HepG2 (cell line): ENCODE measurements around the gene MED19. TPM values are rescaled to one million over a fixed set of nuclear protein-coding genes. Genes with fewer than 3 reads are reported as not detected.

Experiments
- AKNA ChIP-seq: sonication (generic); formaldehyde crosslinking; IDR thresholded peaks from 2 replicates; pipeline ENCODE4 v1.4.0; 2020; ENCODE audit warnings: missing genetic modification reagents, borderline replicate concordance
- ARID3A ChIP-seq: IDR thresholded peaks from 2 replicates; pipeline ENCODE4 v1.6.1; 2012; ENCODE audit warnings: low read depth, low read length, improper control_type of control experiment
- CERS6 ChIP-seq: sonication (generic); formaldehyde crosslinking; IDR thresholded peaks from 2 replicates; pipeline ENCODE4 v1.5.0; 2020; ENCODE audit warnings: missing genetic modification reagents
- ETV5 ChIP-seq: IDR thresholded peaks from 2 replicates; pipeline ENCODE4 v1.6.1; 2018; ENCODE audit warnings: missing biosample characterization, missing genetic modification reagents, inconsistent platforms, borderline replicate concordance
- FLYWCH1 ChIP-seq: sonication (generic); formaldehyde crosslinking; IDR thresholded peaks from 2 replicates; pipeline ENCODE4 v1.8.1; 2023; ENCODE audit warnings: mild to moderate bottlenecking, missing genetic modification reagents
- FOXC1 ChIP-seq: sonication (generic); formaldehyde crosslinking; IDR thresholded peaks from 2 replicates; pipeline ENCODE4 v1.8.0; 2022; ENCODE audit warnings: mild to moderate bottlenecking, missing genetic modification reagents, borderline replicate concordance
- FOXJ3 ChIP-seq: sonication (generic); formaldehyde crosslinking; IDR thresholded peaks from 2 replicates; pipeline ENCODE4 v1.4.0; 2020; ENCODE audit warnings: missing genetic modification reagents, mild to moderate bottlenecking, borderline replicate concordance
- HOXA5 ChIP-seq: sonication (generic); formaldehyde crosslinking; IDR thresholded peaks from 2 replicates; pipeline ENCODE4 v1.4.0; 2020; ENCODE audit warnings: missing genetic modification reagents
- PITX1 ChIP-seq: sonication (generic); formaldehyde crosslinking; IDR thresholded peaks from 2 replicates; pipeline ENCODE4 v1.5.1; 2020; ENCODE audit warnings: mild to moderate bottlenecking, missing genetic modification reagents
- TEAD3 ChIP-seq: optimal IDR thresholded peaks from 2 replicates; pipeline ENCODE3; 2016; ENCODE audit warnings: borderline replicate concordance
- TEF ChIP-seq: sonication (generic); formaldehyde crosslinking; IDR thresholded peaks from 2 replicates; pipeline ENCODE4 v1.5.0; 2020; ENCODE audit warnings: missing genetic modification reagents
- TRIM24 ChIP-seq: sonication (generic); formaldehyde crosslinking; IDR thresholded peaks from 2 replicates; pipeline ENCODE4 v1.8.0; 2022; ENCODE audit warnings: mild to moderate bottlenecking, missing genetic modification reagents
- ZNF224 ChIP-seq: sonication (generic); formaldehyde crosslinking; IDR thresholded peaks from 2 replicates; pipeline ENCODE4 v1.5.0; 2020; ENCODE audit warnings: mild to moderate bottlenecking, missing genetic modification reagents
- ZNF225 ChIP-seq: sonication (generic); formaldehyde crosslinking; IDR thresholded peaks from 2 replicates; pipeline ENCODE4 v1.4.0; 2020; ENCODE audit warnings: mild to moderate bottlenecking, missing genetic modification reagents
- ZNF570 ChIP-seq: sonication (generic); formaldehyde crosslinking; IDR thresholded peaks from 2 replicates; pipeline ENCODE4 v1.4.0; 2020; ENCODE audit warnings: mild to moderate bottlenecking, missing genetic modification reagents, borderline replicate concordance
- ZNF598 ChIP-seq: sonication (generic); formaldehyde crosslinking; IDR thresholded peaks from 2 replicates; pipeline ENCODE4 v1.5.1; 2020; ENCODE audit warnings: mild to moderate bottlenecking, missing genetic modification reagents, borderline replicate concordance
- ZNF619 ChIP-seq: sonication (generic); formaldehyde crosslinking; IDR thresholded peaks from 2 replicates; pipeline ENCODE4 v1.4.0; 2020; ENCODE audit warnings: mild to moderate bottlenecking, missing genetic modification reagents
- ZNF691 ChIP-seq: sonication (generic); formaldehyde crosslinking; IDR thresholded peaks from 2 replicates; pipeline ENCODE4 v1.4.0; 2020; ENCODE audit warnings: missing genetic modification reagents, low read depth, mild to moderate bottlenecking, borderline replicate concordance
- ZNF761 ChIP-seq: sonication (generic); formaldehyde crosslinking; conservative IDR thresholded peaks from 2 replicates; pipeline ENCODE4 v1.4.0; 2020; ENCODE audit warnings: mild to moderate bottlenecking, missing genetic modification reagents
- polyA plus RNA-seq, 8 experiments: library from polyadenylated mRNA; depleted of rRNA in 3 of 8; stranded (reverse) in 7 of 8; unstranded in 1 of 8; fragments of >200 nt; fragmentation: Illumina TruSeq in 4 of 8; extraction: Trizol in 4 of 8; gene quantifications; 2 replicates each; pipeline versions ENCODE4 v1.2.1 to v1.2.3, GENCODE V29; 2011 to 2016; ENCODE audit warnings: low read depth in 4 of 8, missing spikeins in 1 of 8, mixed read lengths in 1 of 8; ENCODE audit not compliant: insufficient read depth in 1 of 8
- total RNA-seq, 5 experiments: library from RNA; depleted of rRNA; stranded (reverse); fragments of >200 nt; fragmentation: Illumina TruSeq; extraction: Trizol; gene quantifications; 2 replicates each; pipeline ENCODE4 v1.2.3, GENCODE V29; 2016; ENCODE audit warnings: low read depth in 1 of 5

Gene MED19
- total and polyA plus RNA-seq, 2 of the 13 experiments (the other 11 are each of a cell fraction or from before 2014, with no cell fraction given), result 12.9 to 13.8 TPM

GRCh38 chr11:57657194-57658022 is 54.6 kb downstream of the MED19 start, which contains the start of gene CLP1 (continued):
- TF ChIP-seq CERS6 (CRISPR knock-in tag), result no peak
- TF ChIP-seq TRIM24 (CRISPR knock-in tag), result no peak
- no peak for TF ChIP-seq AKNA (CRISPR knock-in tag)
- no peak for TF ChIP-seq TEF (CRISPR knock-in tag)
- no peak for TF ChIP-seq ARID3A
- TF ChIP-seq ZNF570 (CRISPR knock-in tag), result no peak
- peak; percentile 89 for TF ChIP-seq FOXC1 (CRISPR knock-in tag)
- TF ChIP-seq ZNF224 (CRISPR knock-in tag), result peak; percentile 87; the same call in 1 of the 2 replicates
- no peak for TF ChIP-seq ZNF761 (CRISPR knock-in tag)
- no peak for TF ChIP-seq ZNF225
- no peak for TF ChIP-seq FLYWCH1 (CRISPR knock-in tag)
- TF ChIP-seq ZNF598, result 0 out of 2 replicates have a peak, but pooled peaks have one; percentile 51
- TF ChIP-seq HOXA5 (CRISPR knock-in tag), result peak; percentile 60; the same call in 1 of the 2 replicates
- peak; percentile 73 for TF ChIP-seq TEAD3 (CRISPR knock-in tag)
- peak; percentile 87; the same call in 1 of the 2 replicates for TF ChIP-seq FOXJ3 (CRISPR knock-in tag)
- peak; percentile 60; the same call in 1 of the 2 replicates for TF ChIP-seq ETV5
- peak; percentile 91 for TF ChIP-seq PITX1 (CRISPR knock-in tag)
- peak; percentile 72; the same call in 1 of the 2 replicates for TF ChIP-seq ZNF619 (CRISPR knock-in tag)
- TF ChIP-seq ZNF691 (CRISPR knock-in tag), result peak; percentile 58; the same call in 1 of the 2 replicates
